HEK293 (cell line): Measurements from ENCODE around the gene GAS7.
A peak's percentile ranks its signal among the peaks of the same experiment; 100 is the strongest.

Experiments used
- CTCF ChIA-PET: fragments of 350-600 bp; formaldehyde crosslinking; extraction: SDS; loops from one replicate; lab custom pipeline; 2021; ENCODE audit warnings: antibody characterized with exemption; lab: Yijun Ruan, JAX
- POLR2A ChIA-PET: fragments of 300-600 bp; formaldehyde crosslinking; extraction: SDS; loops from one replicate; lab custom pipeline; 2020; ENCODE audit warnings: antibody characterized with exemption, inconsistent platforms; lab: Yijun Ruan, JAX
- H3K27ac ChIP-seq: fragments of 200-500 bp; sonication (Bioruptor generic); 2 replicates; pipeline ENCODE4 v1.5.1; 2014; ENCODE audit warnings: low read depth, low read length, control low read depth, inconsistent platforms; ENCODE audit errors: extremely low read depth
- H3K36me3 ChIP-seq, 2 experiments: fragments of 200-500 bp in 1 of 2; sonication (Bioruptor generic) in 1 of 2; 1 replicate in 1 of 2; 2 replicates in 1 of 2; pipeline ENCODE4 v1.5.1; 2014 to 2017; ENCODE audit warnings: inconsistent platforms in 2 of 2, low read length in 2 of 2; ENCODE audit not compliant: control insufficient read depth in 2 of 2, insufficient read depth in 1 of 2
- H3K4me1 ChIP-seq: fragments of 200-500 bp; sonication (Bioruptor generic); 2 replicates; pipeline ENCODE4 v1.5.1; 2014; ENCODE audit warnings: mild to moderate bottlenecking, low read length, inconsistent platforms; ENCODE audit not compliant: control insufficient read depth, insufficient read depth
- H3K4me3 ChIP-seq: 2 replicates; pipeline ENCODE4 v1.5.1; 2011; ENCODE audit warnings: low read depth, mild to moderate bottlenecking, control low read depth, low read length, moderate library complexity
- H3K9me3 ChIP-seq: fragments of 200-500 bp; sonication (Bioruptor generic); 2 replicates; pipeline ENCODE4 v1.5.1; 2014; ENCODE audit warnings: low read depth, low read length, inconsistent platforms; ENCODE audit not compliant: control insufficient read depth, insufficient read depth
- GLIS2 ChIP-seq: fragments of 450-650 bp; formaldehyde crosslinking; IDR thresholded peaks from 2 replicates; pipeline ENCODE4 v1.5.1; 2016; ENCODE audit warnings: missing biosample characterization, missing genetic modification characterization
- SP3 ChIP-seq: fragments of 450-650 bp; formaldehyde crosslinking; IDR thresholded peaks from 2 replicates; pipeline ENCODE4 v1.5.1; 2016; ENCODE audit warnings: missing biosample characterization, missing genetic modification characterization
- ZFP69B ChIP-seq: fragments of 450-650 bp; formaldehyde crosslinking; IDR thresholded peaks from 2 replicates; pipeline ENCODE4 v1.5.1; 2016; ENCODE audit warnings: missing biosample characterization, missing genetic modification characterization
- ZNF138 ChIP-seq: fragments of 450-650 bp; formaldehyde crosslinking; IDR thresholded peaks from 2 replicates; pipeline ENCODE4 v1.5.1; 2016; ENCODE audit warnings: missing biosample characterization, missing genetic modification characterization, borderline replicate concordance
- ZNF146 ChIP-seq: fragments of 450-650 bp; formaldehyde crosslinking; IDR thresholded peaks from 2 replicates; pipeline ENCODE4 v1.5.1; 2016; ENCODE audit warnings: missing biosample characterization, missing genetic modification characterization
- ZNF155 ChIP-seq: fragments of 450-650 bp; formaldehyde crosslinking; IDR thresholded peaks from 2 replicates; pipeline ENCODE4 v1.5.1; 2016; ENCODE audit warnings: missing biosample characterization, missing genetic modification characterization
- ZNF2 ChIP-seq: fragments of 450-650 bp; formaldehyde crosslinking; IDR thresholded peaks from 2 replicates; pipeline ENCODE4 v1.5.1; 2016; ENCODE audit warnings: missing biosample characterization, missing genetic modification characterization
- ZNF211 ChIP-seq: fragments of 450-650 bp; formaldehyde crosslinking; IDR thresholded peaks from 2 replicates; pipeline ENCODE4 v1.5.1; 2016; ENCODE audit warnings: low read depth, missing biosample characterization, missing genetic modification characterization
- ZNF221 ChIP-seq: fragments of 450-650 bp; formaldehyde crosslinking; IDR thresholded peaks from 2 replicates; pipeline ENCODE4 v1.5.1; 2017; ENCODE audit warnings: missing biosample characterization, missing genetic modification characterization, borderline replicate concordance
- ZNF394 ChIP-seq: fragments of 450-650 bp; formaldehyde crosslinking; IDR thresholded peaks from 2 replicates; pipeline ENCODE4 v1.5.1; 2016; ENCODE audit warnings: missing biosample characterization, missing genetic modification characterization, mild to moderate bottlenecking, moderate library complexity, borderline replicate concordance
- ZNF48 ChIP-seq: fragments of 450-650 bp; formaldehyde crosslinking; IDR thresholded peaks from 2 replicates; pipeline ENCODE4 v1.5.1; 2016; ENCODE audit warnings: missing biosample characterization, missing genetic modification characterization
- ZNF548 ChIP-seq: fragments of 450-650 bp; formaldehyde crosslinking; IDR thresholded peaks from 2 replicates; pipeline ENCODE4 v1.5.1; 2016; ENCODE audit warnings: missing biosample characterization, missing genetic modification characterization
- ZNF600 ChIP-seq: fragments of 450-650 bp; formaldehyde crosslinking; IDR thresholded peaks from 2 replicates; pipeline ENCODE4 v1.5.1; 2016; ENCODE audit warnings: missing biosample characterization, missing genetic modification characterization
- ZNF660 ChIP-seq: fragments of 450-650 bp; IDR thresholded peaks from 2 replicates; pipeline ENCODE4 v1.5.1; 2018; ENCODE audit warnings: missing biosample characterization, mild to moderate bottlenecking, missing genetic modification characterization
- ZNF768 ChIP-seq: fragments of 450-650 bp; formaldehyde crosslinking; IDR thresholded peaks from 2 replicates; pipeline ENCODE4 v1.5.1; 2018; ENCODE audit warnings: missing biosample characterization, mild to moderate bottlenecking, missing genetic modification characterization
- TF ChIP-seq, protein P1 (sequence below): fragments of 450-650 bp; formaldehyde crosslinking; IDR thresholded peaks from 2 replicates; pipeline ENCODE4 v1.5.1; 2016; ENCODE audit warnings: missing biosample characterization, missing genetic modification characterization
- TF ChIP-seq, protein P2 (sequence below): fragments of 450-650 bp; formaldehyde crosslinking; IDR thresholded peaks from 2 replicates; pipeline ENCODE4 v1.5.1; 2016; ENCODE audit warnings: missing biosample characterization, missing genetic modification characterization
- TF ChIP-seq, protein P3 (sequence below): fragments of 450-650 bp; formaldehyde crosslinking; IDR thresholded peaks from 2 replicates; pipeline ENCODE4 v1.5.1; 2017; ENCODE audit warnings: missing biosample characterization, mild to moderate bottlenecking, missing genetic modification characterization, moderate library complexity
- TF ChIP-seq, protein P4 (sequence below): fragments of 450-650 bp; formaldehyde crosslinking; IDR thresholded peaks from 2 replicates; pipeline ENCODE4 v1.5.1; 2016; ENCODE audit warnings: missing biosample characterization, missing genetic modification characterization
- TF ChIP-seq, protein P5 (sequence below): fragments of 450-650 bp; formaldehyde crosslinking; optimal IDR thresholded peaks from 2 replicates; pipeline ENCODE3; 2016; ENCODE audit warnings: missing biosample characterization, mild to moderate bottlenecking, missing genetic modification characterization

Gene GAS7

DNA sequence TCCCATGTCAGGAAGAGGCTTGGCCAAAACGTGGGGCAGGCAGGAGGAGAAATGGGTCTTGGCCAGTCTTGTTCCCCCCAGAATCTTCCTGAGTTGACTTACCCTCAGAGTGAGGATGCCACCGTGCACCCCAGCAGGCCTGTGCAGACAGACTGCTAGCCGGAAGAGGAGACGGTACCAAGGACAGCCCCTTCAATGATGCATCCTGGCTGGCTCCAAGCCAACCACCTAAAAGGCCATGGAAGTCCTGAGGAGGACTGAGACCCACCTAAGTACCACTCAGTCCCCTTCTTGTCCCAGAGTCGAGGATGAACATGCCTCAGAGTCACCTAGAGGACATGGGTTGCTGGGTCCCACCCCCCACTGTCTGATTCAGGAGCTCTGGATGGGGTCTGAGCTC is 246.6 kb downstream of the GAS7 start:
- CTCF ChIA-PET, result interaction anchor here (1.0 kb wide), 1 partner anchor 23 kb away, joined by 3 read pairs; no protein-coding TSS in a partner anchor
- Histone ChIP-seq H3K36me3 (no peaks in the 10 kb centered on the region), H3K4me3 (no peak overlapping the region), H3K9me3 (no peaks in the 10 kb centered on the region), H3K27ac (no peak overlapping the region), H3K4me1 (no peaks in the 10 kb centered on the region)
- TF ChIP-seq, protein P1, sequence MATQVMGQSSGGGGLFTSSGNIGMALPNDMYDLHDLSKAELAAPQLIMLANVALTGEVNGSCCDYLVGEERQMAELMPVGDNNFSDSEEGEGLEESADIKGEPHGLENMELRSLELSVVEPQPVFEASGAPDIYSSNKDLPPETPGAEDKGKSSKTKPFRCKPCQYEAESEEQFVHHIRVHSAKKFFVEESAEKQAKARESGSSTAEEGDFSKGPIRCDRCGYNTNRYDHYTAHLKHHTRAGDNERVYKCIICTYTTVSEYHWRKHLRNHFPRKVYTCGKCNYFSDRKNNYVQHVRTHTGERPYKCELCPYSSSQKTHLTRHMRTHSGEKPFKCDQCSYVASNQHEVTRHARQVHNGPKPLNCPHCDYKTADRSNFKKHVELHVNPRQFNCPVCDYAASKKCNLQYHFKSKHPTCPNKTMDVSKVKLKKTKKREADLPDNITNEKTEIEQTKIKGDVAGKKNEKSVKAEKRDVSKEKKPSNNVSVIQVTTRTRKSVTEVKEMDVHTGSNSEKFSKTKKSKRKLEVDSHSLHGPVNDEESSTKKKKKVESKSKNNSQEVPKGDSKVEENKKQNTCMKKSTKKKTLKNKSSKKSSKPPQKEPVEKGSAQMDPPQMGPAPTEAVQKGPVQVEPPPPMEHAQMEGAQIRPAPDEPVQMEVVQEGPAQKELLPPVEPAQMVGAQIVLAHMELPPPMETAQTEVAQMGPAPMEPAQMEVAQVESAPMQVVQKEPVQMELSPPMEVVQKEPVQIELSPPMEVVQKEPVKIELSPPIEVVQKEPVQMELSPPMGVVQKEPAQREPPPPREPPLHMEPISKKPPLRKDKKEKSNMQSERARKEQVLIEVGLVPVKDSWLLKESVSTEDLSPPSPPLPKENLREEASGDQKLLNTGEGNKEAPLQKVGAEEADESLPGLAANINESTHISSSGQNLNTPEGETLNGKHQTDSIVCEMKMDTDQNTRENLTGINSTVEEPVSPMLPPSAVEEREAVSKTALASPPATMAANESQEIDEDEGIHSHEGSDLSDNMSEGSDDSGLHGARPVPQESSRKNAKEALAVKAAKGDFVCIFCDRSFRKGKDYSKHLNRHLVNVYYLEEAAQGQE (tag by site-specific recombination), result peak; percentile 76
- no peak for TF ChIP-seq ZNF548
- POLR2A ChIA-PET, result no interaction called here

DNA sequence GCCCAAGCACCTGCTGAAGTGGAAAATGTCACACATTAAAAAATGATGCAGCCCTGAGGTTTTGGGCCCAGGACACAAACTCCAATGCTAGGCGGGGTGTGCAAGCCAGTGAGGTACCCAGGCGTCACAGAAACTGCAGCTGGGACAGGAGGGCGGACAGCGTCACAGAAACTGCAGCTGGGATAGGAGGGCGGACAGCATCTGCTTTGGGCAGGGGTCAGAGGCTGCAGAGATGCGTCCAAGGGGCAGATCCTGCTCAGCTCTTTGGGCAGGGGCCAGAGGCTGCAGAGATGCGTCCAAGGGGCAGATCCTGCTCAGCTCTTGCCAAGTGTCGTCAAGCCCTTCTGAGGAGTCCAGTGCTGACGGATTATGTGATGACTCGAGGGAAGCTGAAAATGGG is 249.5 kb downstream of the GAS7 start:
- POLR2A ChIA-PET, result no interaction called here
- TF ChIP-seq GLIS2 (tag by site-specific recombination) (no peak), ZNF394 (tag by site-specific recombination) (no peak), ZNF660 (tag by site-specific recombination) (no peak), ZNF48 (tag by site-specific recombination) (no peak), ZNF2 (no peak), ZNF600 (no peak), ZNF211 (tag by site-specific recombination) (no peak), ZFP69B (tag by site-specific recombination) (no peak), ZNF155 (tag by site-specific recombination) (no peak), SP3 (tag by site-specific recombination) (no peak), ZNF768 (tag by site-specific recombination) (no peak), ZNF138 (no peak), ZNF221 (tag by site-specific recombination) (no peak), ZNF146 (tag by site-specific recombination) (no peak)
- TF ChIP-seq, protein P2, sequence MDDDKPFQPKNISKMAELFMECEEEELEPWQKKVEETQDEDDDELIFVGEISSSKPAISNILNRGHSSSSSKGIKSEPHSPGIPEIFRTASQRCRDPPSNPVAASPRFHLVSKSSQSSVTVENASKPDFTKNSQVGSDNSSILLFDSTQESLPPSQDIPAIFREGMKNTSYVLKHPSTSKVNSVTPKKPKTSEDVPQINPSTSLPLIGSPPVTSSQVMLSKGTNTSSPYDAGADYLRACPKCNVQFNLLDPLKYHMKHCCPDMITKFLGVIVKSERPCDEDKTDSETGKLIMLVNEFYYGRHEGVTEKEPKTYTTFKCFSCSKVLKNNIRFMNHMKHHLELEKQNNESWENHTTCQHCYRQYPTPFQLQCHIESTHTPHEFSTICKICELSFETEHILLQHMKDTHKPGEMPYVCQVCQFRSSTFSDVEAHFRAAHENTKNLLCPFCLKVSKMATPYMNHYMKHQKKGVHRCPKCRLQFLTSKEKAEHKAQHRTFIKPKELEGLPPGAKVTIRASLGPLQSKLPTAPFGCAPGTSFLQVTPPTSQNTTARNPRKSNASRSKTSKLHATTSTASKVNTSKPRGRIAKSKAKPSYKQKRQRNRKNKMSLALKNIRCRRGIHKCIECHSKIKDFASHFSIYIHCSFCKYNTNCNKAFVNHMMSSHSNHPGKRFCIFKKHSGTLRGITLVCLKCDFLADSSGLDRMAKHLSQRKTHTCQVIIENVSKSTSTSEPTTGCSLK (tag by site-specific recombination), result no peak
- TF ChIP-seq, protein P3, sequence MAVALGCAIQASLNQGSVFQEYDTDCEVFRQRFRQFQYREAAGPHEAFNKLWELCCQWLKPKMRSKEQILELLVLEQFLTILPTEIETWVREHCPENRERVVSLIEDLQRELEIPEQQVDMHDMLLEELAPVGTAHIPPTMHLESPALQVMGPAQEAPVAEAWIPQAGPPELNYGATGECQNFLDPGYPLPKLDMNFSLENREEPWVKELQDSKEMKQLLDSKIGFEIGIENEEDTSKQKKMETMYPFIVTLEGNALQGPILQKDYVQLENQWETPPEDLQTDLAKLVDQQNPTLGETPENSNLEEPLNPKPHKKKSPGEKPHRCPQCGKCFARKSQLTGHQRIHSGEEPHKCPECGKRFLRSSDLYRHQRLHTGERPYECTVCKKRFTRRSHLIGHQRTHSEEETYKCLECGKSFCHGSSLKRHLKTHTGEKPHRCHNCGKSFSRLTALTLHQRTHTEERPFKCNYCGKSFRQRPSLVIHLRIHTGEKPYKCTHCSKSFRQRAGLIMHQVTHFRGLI, result no peak
- TF ChIP-seq, protein P4, sequence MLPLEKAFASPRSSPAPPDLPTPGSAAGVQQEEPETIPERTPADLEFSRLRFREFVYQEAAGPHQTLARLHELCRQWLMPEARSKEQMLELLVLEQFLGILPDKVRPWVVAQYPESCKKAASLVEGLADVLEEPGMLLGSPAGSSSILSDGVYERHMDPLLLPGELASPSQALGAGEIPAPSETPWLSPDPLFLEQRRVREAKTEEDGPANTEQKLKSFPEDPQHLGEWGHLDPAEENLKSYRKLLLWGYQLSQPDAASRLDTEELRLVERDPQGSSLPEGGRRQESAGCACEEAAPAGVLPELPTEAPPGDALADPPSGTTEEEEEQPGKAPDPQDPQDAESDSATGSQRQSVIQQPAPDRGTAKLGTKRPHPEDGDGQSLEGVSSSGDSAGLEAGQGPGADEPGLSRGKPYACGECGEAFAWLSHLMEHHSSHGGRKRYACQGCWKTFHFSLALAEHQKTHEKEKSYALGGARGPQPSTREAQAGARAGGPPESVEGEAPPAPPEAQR (tag by site-specific recombination), result no peak
- TF ChIP-seq, protein P5, sequence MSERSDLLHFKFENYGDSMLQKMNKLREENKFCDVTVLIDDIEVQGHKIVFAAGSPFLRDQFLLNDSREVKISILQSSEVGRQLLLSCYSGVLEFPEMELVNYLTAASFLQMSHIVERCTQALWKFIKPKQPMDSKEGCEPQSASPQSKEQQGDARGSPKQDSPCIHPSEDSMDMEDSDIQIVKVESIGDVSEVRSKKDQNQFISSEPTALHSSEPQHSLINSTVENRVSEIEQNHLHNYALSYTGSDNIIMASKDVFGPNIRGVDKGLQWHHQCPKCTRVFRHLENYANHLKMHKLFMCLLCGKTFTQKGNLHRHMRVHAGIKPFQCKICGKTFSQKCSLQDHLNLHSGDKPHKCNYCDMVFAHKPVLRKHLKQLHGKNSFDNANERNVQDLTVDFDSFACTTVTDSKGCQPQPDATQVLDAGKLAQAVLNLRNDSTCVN, result no peak
- no peaks in the 10 kb centered on the region; the same call in 1 of the 2 replicates for H3K4me1 ChIP-seq
- H3K27ac ChIP-seq, result no peak overlapping the region
- no peak overlapping the region for H3K4me3 ChIP-seq
- no peaks in the 10 kb centered on the region for H3K9me3 ChIP-seq
- no peaks in the 10 kb centered on the region for H3K36me3 ChIP-seq
- CTCF ChIA-PET, result interaction anchor here (0.5 to 1.8 kb wide), 5 partner anchors 10 to 379 kb away, joined by 3 to 6 read pairs (median 4); no protein-coding TSS in a partner anchor
